HepG2 (cell line): ENCODE results near the gene NT5C2. TPM values are rescaled to one million over a fixed set of nuclear protein-coding genes. Genes with fewer than 3 reads are reported as not detected.
A peak's percentile ranks its signal among the peaks of the same experiment; 100 is the strongest.

ENCODE experiments used
- ATAC-seq: fragments of 200-7000 bp; cut with Tn5 transposase; 3 replicates; pipeline ENCODE4 v1.9.1; 2020; ENCODE audit warnings: mild to moderate bottlenecking, moderate library complexity
- BruUV-seq: library from RNA; stranded (reverse); fragments of 400-500 nt; replicated peaks from 2 replicates; lab custom pipeline; 2021; lab: Mats Ljungman, UMichigan
- CTCF ChIA-PET: fragments of 300-600 bp; formaldehyde crosslinking; extraction: SDS; loops from one replicate; lab custom pipeline; 2021; ENCODE audit warnings: low total read pairs, inconsistent platforms, low intra/inter-chr PET ratio; lab: Yijun Ruan, JAX
- POLR2A ChIA-PET: fragments of 350-600 bp; sonication (Branson Sonifier 250); formaldehyde crosslinking; loops from one replicate; lab custom pipeline; 2020; ENCODE audit warnings: antibody characterized with exemption, inconsistent platforms; lab: Yijun Ruan, JAX
- DNase-seq: peaks from one replicate; pipeline ENCODE4 v3.0.0-alpha.2; 2015; ENCODE audit warnings: low spot score
- FAIRE-seq: peaks from 3 replicates; lab custom pipeline; 2011; peaks lifted over from hg19 to GRCh38; lab: Jason Lieb, UNC
- H2AFZ ChIP-seq: one replicate; pipeline ENCODE4 v1.6.1; 2011; ENCODE audit warnings: low read length, inconsistent platforms
- H3K27ac ChIP-seq: fragments of 300-600 bp; 3 replicates; pipeline ENCODE4 v1.8.0; 2011; ENCODE audit warnings: mixed run types, mild to moderate bottlenecking, mixed read lengths, low read length, inconsistent platforms; ENCODE audit not compliant: insufficient read depth; ENCODE audit errors: extremely low read length
- H3K27me3 ChIP-seq, 2 experiments: fragments of 200-600 bp in 1 of 2; 2 replicates in 1 of 2; 3 replicates in 1 of 2; pipeline versions ENCODE4 v1.6.0 to v1.8.0; 2011; ENCODE audit warnings: low read length in 2 of 2, mild to moderate bottlenecking in 2 of 2, moderate library complexity in 2 of 2, inconsistent platforms in 1 of 2; ENCODE audit not compliant: insufficient read depth in 2 of 2, control insufficient read depth in 1 of 2
- H3K36me3 ChIP-seq, 2 experiments: fragments of 200-600 bp in 1 of 2; replicated peaks in 1 of 2; 2 replicates in 1 of 2; 3 replicates in 1 of 2; pipeline versions ENCODE4 v1.5.1 to v1.8.0; 2011; ENCODE audit warnings: low read length in 2 of 2, inconsistent platforms in 1 of 2; ENCODE audit not compliant: insufficient read depth in 2 of 2, control insufficient read depth in 1 of 2
- H3K4me1 ChIP-seq: 2 replicates; pipeline ENCODE4 v1.5.1; 2012; ENCODE audit warnings: low read length, inconsistent platforms; ENCODE audit not compliant: insufficient read depth
- H3K4me2 ChIP-seq: 2 replicates; pipeline ENCODE4 v1.6.0; 2011; ENCODE audit warnings: low read depth, low read length, inconsistent platforms
- H3K4me3 ChIP-seq, 3 experiments: fragments of 200-600 bp in 1 of 3; sonication (generic), shearing (Covaris generic) in 1 of 3; replicated peaks in 1 of 3; 2 replicates each; pipeline ENCODE4 v1.5.1; 2011 to 2016; ENCODE audit warnings: low read length in 3 of 3, inconsistent platforms in 2 of 3, low read depth in 2 of 3, mild to moderate bottlenecking in 2 of 3, control low read depth in 1 of 3, mixed read lengths in 1 of 3; ENCODE audit not compliant: insufficient read depth in 1 of 3
- H3K79me2 ChIP-seq: one replicate; pipeline ENCODE4 v1.6.1; 2011; ENCODE audit warnings: low read length, inconsistent platforms; ENCODE audit not compliant: insufficient read depth
- H3K9ac ChIP-seq: 2 replicates; pipeline ENCODE4 v1.6.0; 2011; ENCODE audit warnings: mild to moderate bottlenecking, low read depth, low read length, inconsistent platforms; ENCODE audit not compliant: insufficient read depth
- H3K9me3 ChIP-seq: 2 replicates; pipeline ENCODE4 v1.5.1; 2012; ENCODE audit warnings: mild to moderate bottlenecking, low read length
- H4K20me1 ChIP-seq: 2 replicates; pipeline ENCODE4 v1.6.0; 2011; ENCODE audit warnings: inconsistent platforms, mild to moderate bottlenecking, low read length, moderate library complexity; ENCODE audit not compliant: insufficient read depth
- BCL6 ChIP-seq: IDR thresholded peaks from 2 replicates; pipeline ENCODE4 v1.6.1; 2016; ENCODE audit warnings: missing genetic modification reagents, missing compliant biosample characterization
- CREM ChIP-seq, 2 experiments: sonication (generic) in 1 of 2; formaldehyde crosslinking in 1 of 2; IDR thresholded peaks; 2 replicates each; pipeline versions ENCODE4 v1.4.0 to v1.6.1; 2016 to 2020; ENCODE audit warnings: antibody characterized with exemption in 1 of 2, mild to moderate bottlenecking in 1 of 2, missing genetic modification reagents in 1 of 2
- FOXA3 ChIP-seq: IDR thresholded peaks from 2 replicates; pipeline ENCODE4 v1.6.1; 2016; ENCODE audit warnings: missing genetic modification reagents, missing compliant biosample characterization
- PPARG ChIP-seq: conservative IDR thresholded peaks from 2 replicates; pipeline ENCODE4 v1.6.1; 2016; ENCODE audit warnings: missing biosample characterization, missing genetic modification reagents
- SOX13 ChIP-seq, 3 experiments: fragments of 450-650 bp in 1 of 3; sonication (generic) in 1 of 3; formaldehyde crosslinking in 1 of 3; IDR thresholded peaks in 2 of 3; conservative IDR thresholded peaks in 1 of 3; 2 replicates each; pipeline versions ENCODE4 v1.5.0 to v1.6.1; 2016 to 2020; ENCODE audit warnings: antibody characterized with exemption in 1 of 3, mild to moderate bottlenecking in 1 of 3, missing compliant biosample characterization in 1 of 3, missing genetic modification reagents in 1 of 3, moderate library complexity in 1 of 3
- WGBS: methylation state at CpG from one replicate; pipeline ENCODE4 v1.1.6; 2017; ENCODE audit warnings: low lambda C conversion rate; 5-methylcytosine and 5-hydroxymethylcytosine counted together
- in situ Hi-C: cut with HindIII; loops from 2 replicates; pipeline ENCODE4 v1.10.0; 2017; ENCODE audit warnings: low pct_unique_long_range_greater_than_20kb; ENCODE audit not compliant: extremely low pct_ligation_motif_present
- intact Hi-C: fragments of 100-400 bp; cut with micrococcal nuclease; formaldehyde crosslinking; loops from one replicate; pipeline ENCODE4 v1.10.0; 2022; ENCODE audit not compliant: unreplicated experiment
- polyA plus RNA-seq, 8 experiments: library from polyadenylated mRNA; depleted of rRNA in 3 of 8; stranded (reverse) in 7 of 8; unstranded in 1 of 8; fragments of >200 nt; fragmentation: Illumina TruSeq in 4 of 8; extraction: Trizol in 4 of 8; gene quantifications; 2 replicates each; pipeline versions ENCODE4 v1.2.1 to v1.2.3, GENCODE V29; 2011 to 2016; ENCODE audit warnings: low read depth in 4 of 8, missing spikeins in 1 of 8, mixed read lengths in 1 of 8; ENCODE audit not compliant: insufficient read depth in 1 of 8
- total RNA-seq, 5 experiments: library from RNA; depleted of rRNA; stranded (reverse); fragments of >200 nt; fragmentation: Illumina TruSeq; extraction: Trizol; gene quantifications; 2 replicates each; pipeline ENCODE4 v1.2.3, GENCODE V29; 2016; ENCODE audit warnings: low read depth in 1 of 5
- TF ChIP-seq, protein P1 (sequence below): sonication (generic); formaldehyde crosslinking; IDR thresholded peaks from 2 replicates; pipeline ENCODE4 v1.5.0; 2020; ENCODE audit warnings: missing genetic modification reagents
- TF ChIP-seq, protein P2 (sequence below): sonication (generic); formaldehyde crosslinking; IDR thresholded peaks from 2 replicates; pipeline ENCODE4 v1.5.1; 2020; ENCODE audit warnings: missing genetic modification reagents, mild to moderate bottlenecking, borderline replicate concordance

The NT5C2 gene
- total and polyA plus RNA-seq, 2 of the 13 experiments (the other 11 are each of a cell fraction or from before 2014, with no cell fraction given), result 40.6 to 55.2 TPM

DNA sequence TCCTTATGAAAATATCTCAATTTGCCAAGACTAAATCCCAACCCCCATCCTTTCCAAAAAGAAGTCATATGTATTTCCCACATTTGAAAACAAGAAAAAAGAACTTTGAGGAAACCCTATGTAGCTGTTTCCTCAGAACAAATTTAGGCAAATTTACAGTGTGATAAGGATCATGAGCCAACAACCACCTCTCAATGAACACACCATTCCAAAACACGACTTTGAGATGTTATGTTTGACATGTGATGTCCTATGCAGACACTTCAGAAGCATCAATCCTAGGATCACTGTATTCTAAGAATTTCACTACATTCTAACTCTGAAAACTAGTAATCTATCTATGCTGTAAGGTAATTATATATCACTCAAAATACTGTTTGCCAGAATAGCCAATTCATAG is 62.2 kb downstream of the NT5C2 start:
- Histone ChIP-seq H3K79me2 (no peaks in the 10 kb centered on the region), H3K9me3 (peaks cover 6% of the 10 kb centered on the region; the same call in 1 of the 2 replicates), H3K36me3 (peaks cover 3 to 9% of the 10 kb centered on the region in 2 experiments), H3K4me2 (peak overlapping the region; percentile 36), H3K4me1 (peaks cover 30% of the 10 kb centered on the region), H4K20me1 (no peaks in the 10 kb centered on the region), H3K4me3 (no peak overlapping the region), H3K27ac (peak overlapping the region; percentile 25), H3K9ac (no peak overlapping the region), H3K27me3 (no peaks in the 10 kb centered on the region), H2AFZ (no peak overlapping the region)
- WGBS, result 0% methylated on average over 1 of the region's 1 CpG
- no TSS peak for BruUV-seq
- intact Hi-C loops, result no loop called here
- ChIA-PET POLR2A (interaction anchor here (0.8 kb wide), 1 partner anchor 62 kb away, joined by 3 read pairs; the partner anchor contains the start of gene NT5C2), CTCF (no interaction called here)
- in situ Hi-C loops, result no loop called here
- FAIRE-seq, result no peak
- no peak for TF ChIP-seq SOX13 (IDR thresholded peaks at IDR 0.05)
- peak in 1 of 2 experiments; percentile 60; a peak in 2 of 4 replicates for TF ChIP-seq SOX13 (CRISPR knock-in tag; conservative IDR thresholded peaks at IDR 0.05 in 1 of 2, IDR thresholded peaks at IDR 0.05 in 1 of 2)
- TF ChIP-seq, protein P1, sequence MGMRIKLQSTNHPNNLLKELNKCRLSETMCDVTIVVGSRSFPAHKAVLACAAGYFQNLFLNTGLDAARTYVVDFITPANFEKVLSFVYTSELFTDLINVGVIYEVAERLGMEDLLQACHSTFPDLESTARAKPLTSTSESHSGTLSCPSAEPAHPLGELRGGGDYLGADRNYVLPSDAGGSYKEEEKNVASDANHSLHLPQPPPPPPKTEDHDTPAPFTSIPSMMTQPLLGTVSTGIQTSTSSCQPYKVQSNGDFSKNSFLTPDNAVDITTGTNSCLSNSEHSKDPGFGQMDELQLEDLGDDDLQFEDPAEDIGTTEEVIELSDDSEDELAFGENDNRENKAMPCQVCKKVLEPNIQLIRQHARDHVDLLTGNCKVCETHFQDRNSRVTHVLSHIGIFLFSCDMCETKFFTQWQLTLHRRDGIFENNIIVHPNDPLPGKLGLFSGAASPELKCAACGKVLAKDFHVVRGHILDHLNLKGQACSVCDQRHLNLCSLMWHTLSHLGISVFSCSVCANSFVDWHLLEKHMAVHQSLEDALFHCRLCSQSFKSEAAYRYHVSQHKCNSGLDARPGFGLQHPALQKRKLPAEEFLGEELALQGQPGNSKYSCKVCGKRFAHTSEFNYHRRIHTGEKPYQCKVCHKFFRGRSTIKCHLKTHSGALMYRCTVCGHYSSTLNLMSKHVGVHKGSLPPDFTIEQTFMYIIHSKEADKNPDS (CRISPR knock-in tag), result no peak
- TF ChIP-seq, protein P2, sequence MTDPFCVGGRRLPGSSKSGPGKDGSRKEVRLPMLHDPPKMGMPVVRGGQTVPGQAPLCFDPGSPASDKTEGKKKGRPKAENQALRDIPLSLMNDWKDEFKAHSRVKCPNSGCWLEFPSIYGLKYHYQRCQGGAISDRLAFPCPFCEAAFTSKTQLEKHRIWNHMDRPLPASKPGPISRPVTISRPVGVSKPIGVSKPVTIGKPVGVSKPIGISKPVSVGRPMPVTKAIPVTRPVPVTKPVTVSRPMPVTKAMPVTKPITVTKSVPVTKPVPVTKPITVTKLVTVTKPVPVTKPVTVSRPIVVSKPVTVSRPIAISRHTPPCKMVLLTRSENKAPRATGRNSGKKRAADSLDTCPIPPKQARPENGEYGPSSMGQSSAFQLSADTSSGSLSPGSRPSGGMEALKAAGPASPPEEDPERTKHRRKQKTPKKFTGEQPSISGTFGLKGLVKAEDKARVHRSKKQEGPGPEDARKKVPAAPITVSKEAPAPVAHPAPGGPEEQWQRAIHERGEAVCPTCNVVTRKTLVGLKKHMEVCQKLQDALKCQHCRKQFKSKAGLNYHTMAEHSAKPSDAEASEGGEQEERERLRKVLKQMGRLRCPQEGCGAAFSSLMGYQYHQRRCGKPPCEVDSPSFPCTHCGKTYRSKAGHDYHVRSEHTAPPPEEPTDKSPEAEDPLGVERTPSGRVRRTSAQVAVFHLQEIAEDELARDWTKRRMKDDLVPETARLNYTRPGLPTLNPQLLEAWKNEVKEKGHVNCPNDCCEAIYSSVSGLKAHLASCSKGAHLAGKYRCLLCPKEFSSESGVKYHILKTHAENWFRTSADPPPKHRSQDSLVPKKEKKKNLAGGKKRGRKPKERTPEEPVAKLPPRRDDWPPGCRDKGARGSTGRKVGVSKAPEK (CRISPR knock-in tag), result no peak
- TF ChIP-seq BCL6, result peak; percentile 91
- 0 out of 2 replicates have a peak, but pooled peaks have one; percentile 26 for TF ChIP-seq PPARG
- peak; percentile 32; the same call in 1 of the 2 replicates for TF ChIP-seq FOXA3 (CRISPR knock-in tag)
- 0 out of 2 replicates have a peak, but pooled peaks have one; percentile 15 for TF ChIP-seq CREM (IDR thresholded peaks at IDR 0.05)
- TF ChIP-seq CREM (CRISPR knock-in tag; IDR thresholded peaks at IDR 0.05), result no peak
- DNase-seq, result peak; percentile 34
- ATAC-seq, result peak; percentile 38
